GM19452 (cell line): ENCODE results near the gene PRORP.
A peak's percentile ranks its signal among the peaks of the same experiment; 100 is the strongest.
"Not testable (repeated sequence)": the region's sequence is repeated elsewhere in the genome, so short reads cannot be mapped to it uniquely, and the experiment has no call there.

Source experiments
- ATAC-seq: cut with Tn5 transposase; IDR thresholded peaks from one replicate; pipeline ENCODE4 v1.9.1; 2021; ENCODE audit not compliant: unreplicated experiment

The PRORP gene

DNA sequence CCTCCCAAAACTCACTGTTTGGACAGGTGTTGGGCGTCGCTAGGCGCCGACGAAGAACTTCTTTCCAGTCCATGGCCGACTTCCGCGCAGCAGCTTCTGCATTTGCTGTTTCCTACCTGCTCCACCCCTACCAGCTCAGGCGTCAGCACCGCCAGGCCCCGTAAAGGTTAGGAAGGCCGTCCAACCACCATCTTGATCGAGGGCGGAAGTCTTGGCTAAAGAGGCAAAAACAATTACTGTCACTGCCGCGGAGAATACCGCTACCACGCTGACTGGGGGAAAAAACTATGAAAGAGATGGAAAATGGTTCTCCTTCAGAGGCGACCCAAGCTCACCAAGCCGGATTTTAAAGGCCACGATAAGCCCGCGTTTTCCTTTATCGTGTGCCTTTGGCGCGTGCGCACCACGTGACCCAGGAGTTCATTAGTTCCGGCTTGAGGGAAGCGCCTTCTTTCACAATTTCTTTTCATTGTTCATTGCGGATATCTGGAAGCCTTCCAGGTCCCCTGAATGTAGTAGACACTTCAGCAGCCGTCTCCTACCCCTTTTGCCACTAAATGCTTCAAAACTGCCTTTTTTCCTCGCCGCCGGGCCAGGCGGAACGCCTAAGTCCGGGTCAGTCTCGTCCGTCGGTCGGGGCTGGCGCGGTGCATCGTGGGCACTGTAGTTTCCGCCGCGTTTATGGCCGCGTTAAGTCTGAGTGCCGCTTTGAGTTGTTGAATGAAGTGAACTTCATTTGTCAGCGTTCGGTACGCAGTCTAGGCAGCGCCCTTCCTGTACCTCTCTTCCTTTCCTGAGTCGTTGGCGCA is at the start of gene PRORP, which contains the start of gene PPP2R3C:
Gene PRORP (plus strand): TSS at position 666 of the 809 bp plus-strand sequence. CDS start 694 bp downstream, outside the sequence.
Gene PPP2R3C (minus strand): TSS at position 104 of the 809 bp plus-strand sequence. CDS start 31 bp downstream, at position 73.
- ATAC-seq: peak; percentile 79

DNA sequence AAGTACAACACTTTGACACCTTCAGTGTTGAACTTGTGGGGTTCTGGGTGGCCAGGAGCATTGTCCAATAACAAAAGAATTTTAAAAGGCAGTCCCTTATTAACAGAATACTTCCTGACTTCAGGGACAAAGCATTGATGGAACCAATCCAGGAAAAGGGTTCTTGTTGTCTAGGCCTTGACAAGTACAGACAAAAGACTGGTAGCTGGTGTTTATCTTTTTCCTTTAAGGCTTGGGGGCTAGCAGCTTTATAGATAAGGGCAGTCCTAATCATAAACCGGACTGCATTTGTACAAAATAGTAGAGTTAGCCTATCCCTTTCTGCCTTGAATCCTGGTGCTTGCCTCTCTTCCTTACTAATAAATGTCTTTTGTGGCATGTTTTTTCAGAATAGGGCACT is 48.9 kb upstream of the PRORP start:
- ATAC-seq: no peak

DNA sequence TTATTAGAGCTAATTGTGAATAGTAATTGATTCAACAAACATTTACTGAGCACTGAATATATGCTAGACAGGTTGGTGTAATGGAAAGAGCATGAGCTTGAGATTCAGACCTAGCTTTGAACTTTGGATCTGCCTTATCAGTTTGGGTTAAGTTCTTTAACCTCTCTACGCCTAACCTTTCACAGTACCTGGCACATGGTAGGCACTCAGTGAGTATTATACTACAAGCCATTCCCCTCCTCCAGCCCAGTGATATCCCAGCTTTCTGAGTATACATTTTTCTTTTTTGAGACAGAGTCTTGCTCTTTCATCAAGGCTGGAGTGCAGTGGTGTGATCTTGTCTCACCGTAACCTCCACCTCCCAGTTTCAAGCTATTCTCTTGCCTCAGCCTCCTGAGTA is 44.3 kb upstream of the PRORP start:
- no peak for ATAC-seq

DNA sequence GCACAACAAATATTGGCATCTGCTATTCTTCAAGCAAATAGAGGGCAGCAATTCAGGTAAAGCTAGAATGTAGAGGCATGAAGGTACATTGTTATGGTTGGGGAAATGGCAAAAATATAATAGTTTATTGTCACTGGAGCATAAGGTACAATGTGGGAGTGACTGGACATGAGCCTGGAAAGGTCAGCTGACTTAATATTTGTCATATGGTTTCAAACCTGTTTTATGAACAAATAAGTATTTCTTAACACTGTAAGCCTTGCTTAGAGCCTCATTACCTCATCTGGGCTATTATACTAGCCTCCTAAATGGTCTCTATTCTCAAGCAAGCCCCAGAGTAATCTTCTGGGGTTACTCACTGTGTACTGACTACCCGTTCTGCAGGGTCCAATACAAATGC is 42.6 kb upstream of the PRORP start:
- no peak for ATAC-seq

DNA sequence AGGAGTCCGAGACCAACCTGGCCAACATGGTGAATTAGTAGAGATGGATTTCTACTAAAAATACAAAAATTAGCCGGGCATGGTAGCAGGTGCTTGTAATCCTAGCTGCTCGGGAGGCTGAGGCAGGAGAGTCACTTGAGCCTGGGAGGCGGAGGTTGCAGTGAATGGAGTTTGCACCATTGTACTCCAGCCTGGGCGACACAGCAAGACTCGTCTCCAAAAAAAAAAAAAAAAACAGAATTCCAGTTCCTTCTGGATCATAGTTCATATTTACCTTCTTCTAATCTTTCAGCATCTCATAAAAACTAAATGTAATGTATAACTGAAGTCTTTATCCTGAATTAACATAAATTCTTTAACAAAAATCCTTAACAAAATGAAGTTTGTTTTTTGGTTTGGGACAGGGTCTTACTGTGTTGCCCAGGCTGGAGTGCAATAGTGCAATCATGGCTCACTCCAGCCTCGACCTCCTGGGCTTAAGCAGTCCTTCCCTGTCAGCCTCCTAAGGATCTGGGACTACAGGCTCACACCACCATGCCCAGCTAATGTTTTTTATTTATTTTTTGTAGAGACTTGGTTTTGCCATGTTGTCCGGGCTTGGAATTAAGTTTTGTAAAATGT is 38.7 kb upstream of the PRORP start:
- ATAC-seq: no peak

DNA sequence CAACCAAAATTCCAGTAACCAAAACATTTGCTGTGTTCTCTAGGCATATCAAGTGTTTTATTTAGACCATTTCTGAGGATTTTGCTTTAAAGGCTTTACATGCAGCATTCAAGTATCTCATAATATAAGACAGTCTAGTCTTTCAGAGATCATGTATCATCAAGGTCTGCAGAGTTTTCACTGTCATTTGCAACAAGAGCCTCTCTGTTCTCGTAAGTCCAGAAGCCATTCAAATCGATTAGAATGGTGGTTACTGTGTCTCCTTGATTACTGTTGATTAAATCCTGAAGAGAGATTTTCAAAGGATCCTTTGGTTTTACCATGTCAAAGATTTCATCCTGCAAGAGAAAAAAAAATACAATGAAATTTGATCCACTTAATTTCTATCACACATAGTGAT is 36.9 kb upstream of the PRORP start:
- ATAC-seq: no peak

DNA sequence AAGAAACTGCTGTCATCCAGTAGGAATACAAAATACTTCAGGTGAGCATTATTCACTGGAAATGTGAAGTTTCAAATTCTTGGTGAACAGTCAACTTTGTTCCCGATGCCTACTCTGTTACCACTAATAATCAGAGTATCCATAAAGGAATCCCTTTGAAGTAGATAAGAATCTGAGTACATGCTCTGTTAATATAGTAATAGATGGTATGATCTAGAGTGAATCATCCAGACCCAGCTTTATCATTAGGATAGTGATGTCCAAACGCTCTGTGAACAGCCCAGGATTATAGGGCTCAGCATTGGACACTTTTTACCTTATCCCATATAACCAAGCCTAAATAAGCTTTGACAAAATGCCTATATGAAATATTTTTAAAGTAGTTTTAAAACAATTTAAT is 33.8 kb upstream of the PRORP start:
- ATAC-seq: no peak

DNA sequence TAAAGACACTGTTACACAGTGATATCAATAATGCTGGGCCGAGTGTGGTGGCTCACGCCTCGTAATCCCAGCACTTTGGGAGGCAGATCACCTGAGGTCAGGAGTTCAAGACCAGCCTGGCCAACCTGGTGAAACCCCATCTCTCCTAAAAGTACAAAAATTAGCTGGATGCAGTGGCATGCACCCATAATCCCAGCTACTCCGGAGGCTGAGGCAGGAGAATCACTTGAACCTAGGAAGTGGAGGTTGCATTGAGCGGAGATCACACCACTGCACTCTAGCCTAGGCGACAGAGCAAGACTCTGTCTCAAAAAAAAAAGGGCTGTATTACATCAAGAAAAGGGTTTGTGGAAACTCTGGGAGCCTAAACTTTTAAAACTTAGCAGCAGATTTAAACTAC is 27.7 kb upstream of the PRORP start:
- not testable (repeated sequence) for ATAC-seq

DNA sequence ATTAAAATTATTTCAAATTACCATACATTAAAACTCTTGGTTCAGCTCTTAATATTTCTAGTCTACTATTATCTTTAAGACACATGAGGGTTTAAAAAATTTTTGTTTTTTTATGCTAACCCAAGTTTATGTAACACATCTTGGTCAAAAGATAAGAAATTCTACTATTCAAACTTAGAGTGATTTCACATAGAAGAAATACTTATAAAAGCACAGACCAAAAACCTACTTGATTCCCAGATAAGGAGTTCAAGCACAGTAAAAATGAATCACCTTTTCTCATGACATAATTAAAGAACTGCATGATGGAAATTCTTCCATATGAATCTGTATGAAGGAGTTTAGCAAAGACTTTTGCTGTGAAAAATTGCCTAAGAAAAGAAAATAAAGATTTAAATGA is 14.5 kb upstream of the PRORP start:
- no peak for ATAC-seq

DNA sequence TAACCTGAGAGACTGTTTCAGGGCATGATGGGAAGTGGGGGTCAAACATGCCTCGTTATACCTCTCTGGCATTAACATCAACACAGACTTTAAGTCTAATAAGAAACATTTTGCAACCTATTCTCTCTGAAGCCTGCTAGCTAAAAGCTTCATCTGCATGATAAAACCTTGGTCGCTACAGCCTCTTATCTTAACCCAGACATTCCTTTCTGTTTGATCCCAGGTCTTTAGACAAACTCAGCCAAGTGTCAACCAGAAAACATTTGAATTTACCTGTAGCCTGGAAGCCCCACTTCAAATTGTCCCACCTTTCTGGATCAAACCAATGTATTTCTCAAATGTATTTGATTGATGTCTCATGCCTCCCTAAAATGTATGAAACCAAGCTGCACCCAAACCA is 9.7 kb upstream of the PRORP start:
- no peak for ATAC-seq

DNA sequence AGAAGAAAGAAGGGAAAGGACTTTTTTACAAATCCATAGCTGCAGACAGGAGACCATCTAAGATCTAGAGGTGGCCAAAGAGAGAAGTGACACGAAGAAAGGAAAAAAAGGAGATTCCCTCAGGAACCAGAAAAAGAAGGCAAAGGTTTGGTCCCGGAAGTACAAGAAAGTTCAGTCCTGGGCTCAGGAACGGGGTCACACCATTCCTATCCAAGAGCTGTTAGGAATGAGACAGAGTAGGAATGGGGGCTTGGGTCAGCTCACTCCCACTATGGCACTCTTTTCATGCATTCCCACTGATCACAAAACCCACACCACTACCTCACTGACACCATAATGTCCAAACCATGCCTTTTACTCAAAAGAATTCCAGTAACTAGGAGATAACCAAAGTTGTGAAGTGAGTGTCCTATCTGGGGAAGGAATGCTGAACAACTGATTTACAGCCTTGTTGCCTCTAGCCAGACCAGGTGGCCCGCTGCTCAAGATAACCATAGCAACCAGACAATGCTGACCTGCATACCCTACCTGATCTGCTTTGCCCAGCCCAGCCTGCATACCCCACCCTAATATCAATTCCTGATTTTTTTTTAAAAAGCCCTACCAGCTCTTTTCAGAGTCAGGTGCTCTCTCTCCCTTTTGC is 8.9 kb upstream of the PRORP start:
- ATAC-seq: no peak

DNA sequence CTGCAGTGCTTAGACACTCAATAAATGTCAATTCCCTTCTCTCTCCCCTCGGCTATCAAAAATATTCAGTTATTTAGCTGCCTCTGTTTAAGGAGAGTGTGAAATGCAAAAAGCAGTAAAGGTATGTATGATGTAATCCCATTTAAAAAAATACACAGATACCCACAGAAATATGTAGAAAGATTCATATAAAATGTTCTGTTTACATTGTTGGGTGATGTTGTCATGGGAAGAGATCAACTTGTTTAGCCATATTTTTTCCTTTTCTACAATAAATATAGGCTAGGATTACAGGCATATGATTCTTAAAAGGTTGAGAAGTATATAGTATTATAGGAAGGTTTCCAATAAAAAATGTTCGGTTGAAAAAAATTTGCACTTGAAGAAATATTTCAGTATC is 8.3 kb upstream of the PRORP start:
- ATAC-seq: no peak

DNA sequence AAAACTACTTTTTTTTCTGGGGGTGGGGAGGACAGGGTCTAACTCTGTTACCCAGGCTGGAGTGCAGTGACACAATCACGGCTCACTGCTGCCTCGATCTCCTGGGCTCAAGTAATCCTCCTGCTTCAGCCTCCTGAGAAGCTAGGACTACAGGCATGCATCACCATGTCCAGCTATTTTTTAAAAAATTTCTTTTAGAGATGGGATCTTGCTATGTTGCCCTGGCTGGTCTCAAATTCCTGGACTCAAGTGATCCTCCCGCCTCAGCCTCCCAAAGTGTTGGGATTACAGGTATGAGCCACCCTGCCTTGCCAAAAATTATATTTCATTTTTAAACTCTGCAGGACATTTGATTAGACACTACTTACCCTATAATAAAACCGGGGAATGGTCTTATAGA is 6.1 kb upstream of the PRORP start:
- ATAC-seq: no peak

DNA sequence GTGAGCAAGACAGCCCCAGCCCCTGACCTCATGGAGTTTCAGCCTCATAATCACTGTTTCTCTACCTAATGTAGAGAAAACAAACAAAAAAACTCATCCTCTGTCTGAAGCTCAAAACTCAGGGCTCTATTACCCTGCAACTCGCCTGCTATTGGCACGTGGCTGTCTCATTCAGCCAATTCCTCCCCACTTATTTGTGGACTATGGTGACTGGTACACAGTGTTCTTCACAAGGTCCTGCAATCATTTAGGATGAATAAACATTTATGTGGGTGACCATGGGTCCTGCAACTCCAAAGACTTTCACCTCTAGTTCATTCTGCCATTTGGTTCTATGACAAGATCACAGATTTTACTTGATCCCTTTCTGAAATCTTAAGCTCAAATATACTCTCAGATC is 5.2 kb upstream of the PRORP start:
- ATAC-seq: no peak

DNA sequence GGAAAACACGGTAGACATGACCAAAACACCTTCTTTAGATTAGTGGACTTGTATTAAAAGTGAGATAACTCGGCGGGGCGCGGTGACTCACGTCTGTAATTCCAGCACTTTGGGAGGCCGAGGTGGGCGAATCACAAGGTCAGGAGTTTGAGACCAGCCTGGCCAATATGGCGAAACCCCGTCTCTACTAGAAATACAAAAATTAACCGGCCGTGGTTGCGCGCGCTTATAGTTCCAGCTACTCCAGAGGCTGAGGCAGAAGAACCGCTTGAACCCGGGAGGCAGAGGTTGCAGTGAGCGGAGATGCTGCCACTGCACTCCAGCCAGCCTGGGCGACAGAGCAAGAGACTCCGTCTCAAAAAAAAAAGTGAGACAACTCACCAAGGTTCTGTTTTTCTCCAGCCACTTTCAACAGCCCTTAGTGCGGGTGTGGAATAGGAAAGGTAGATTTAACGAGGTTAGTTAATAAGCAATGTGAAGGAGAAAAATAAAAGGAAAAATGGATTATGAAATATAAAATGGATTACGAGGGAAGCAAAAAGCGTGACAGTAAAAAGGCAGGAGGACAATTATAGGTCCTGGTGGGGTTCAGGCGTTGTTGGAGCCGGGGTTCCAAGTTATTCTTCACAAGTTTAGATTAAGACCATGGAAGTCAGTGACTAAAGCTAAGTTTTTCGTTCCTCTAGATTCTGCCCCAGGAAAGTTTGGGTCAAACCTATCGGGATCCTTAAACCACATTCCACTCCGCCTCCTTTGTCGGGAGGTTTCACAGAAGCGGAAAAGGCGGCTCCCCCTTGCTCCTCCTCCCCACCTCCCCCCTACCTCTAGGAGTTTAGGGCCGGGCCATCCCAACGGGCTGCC is 1.1 kb upstream of the PRORP start:
- no peak for ATAC-seq

DNA sequence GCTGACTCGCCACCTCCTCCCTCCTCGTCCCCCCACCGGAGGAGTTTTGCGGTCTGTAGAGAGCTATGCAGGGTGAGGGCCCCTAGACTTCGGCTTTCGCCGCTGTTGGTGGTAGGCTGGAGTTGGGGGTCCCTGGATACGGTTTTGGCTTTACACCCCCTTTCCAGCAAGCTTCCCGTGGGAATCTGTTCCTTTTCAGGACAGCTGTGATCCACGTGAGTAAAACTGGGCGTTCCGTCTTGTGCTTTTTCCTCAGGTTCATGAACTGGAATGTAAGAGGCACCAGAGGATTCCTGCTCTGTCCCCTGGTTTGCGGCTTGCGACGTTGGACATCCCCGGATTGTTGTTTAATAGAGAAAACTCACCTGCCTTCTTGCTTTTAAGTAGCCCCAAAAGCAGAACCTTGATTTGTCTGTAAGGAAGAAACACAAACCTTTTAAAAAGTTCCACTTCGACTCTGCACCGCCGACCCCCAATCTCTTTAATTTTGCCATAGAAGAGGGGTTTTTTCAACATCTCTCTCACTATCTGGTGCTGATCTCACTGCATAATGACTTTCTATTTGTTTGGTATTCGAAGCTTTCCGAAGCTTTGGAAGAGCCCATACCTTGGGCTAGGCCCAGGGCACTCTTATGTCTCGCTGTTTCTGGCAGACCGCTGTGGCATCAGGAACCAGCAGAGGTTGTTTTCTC is 490 bp downstream of the PRORP start:
- ATAC-seq: no peak

DNA sequence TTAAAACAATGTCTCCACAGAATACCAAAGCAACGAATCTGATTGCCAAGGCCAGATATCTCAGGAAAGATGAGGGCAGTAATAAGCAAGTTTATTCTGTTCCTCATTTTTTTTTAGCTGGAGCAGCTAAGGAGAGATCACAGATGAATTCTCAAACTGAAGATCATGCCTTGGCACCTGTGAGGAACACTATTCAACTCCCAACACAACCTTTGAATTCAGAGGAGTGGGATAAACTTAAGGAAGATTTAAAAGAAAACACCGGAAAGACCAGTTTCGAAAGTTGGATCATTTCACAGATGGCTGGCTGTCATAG is 994 bp downstream of the PRORP start:
- no peak for ATAC-seq

DNA sequence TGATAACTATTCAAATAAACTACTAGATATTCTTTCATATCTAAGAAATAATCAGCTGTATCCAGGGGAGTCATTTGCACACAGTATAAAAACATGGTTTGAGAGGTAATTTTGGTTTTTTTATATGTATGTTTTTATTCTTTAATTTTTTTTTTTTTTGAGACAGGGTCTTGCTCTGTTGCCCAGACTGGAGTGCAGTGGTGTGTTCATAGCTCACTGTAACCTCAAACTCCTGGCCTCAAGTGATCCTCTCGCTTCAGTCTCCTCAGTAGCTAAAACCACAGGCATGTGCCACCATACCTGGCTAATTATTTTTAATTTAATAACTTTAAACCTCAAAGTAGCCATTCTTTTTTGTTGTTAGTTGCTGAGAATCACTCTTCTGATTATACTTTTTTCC is 1.8 kb downstream of the PRORP start:
- ATAC-seq: no peak

DNA sequence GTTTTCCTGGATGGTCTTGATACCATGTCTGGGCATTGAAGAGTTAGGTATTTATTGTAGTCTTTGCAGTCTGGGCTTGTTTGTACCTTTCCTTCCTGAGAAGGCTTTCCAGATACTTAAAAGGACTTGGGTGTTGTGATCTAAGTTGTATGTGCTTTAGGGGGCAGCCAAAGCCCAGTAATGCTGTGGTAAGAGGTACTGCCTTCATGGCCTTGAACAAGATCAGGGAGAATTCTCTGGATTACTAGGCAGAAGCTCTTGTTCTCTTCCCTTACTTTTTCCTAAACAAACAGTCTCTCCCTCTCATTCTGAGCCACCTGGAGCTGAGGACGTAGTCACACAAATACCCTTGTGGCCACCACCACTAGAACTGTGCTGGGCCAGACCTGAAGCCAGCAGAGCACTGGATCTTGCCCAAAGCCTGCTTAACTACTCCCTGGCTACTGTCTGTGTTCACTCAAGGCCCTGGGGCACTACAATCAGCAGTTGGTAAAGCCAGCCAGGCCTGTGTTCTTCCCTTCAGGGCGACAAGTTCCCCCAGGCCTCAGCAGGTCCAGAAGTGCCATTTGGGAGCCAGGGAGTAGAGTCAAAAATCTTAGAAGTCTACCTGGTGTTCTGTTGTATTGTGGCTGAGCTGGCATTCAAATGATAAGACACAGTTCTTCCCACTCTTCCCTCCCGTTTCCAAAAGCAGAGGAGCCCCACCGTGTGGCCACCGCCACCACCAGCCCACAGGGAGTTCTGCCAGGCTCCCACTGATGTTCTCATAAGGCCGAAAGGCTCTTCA is 11.4 kb downstream of the PRORP start:
- no peak for ATAC-seq
